Left kidney (tissue), 2 donors: ENCODE measurements around the gene CLSTN2. TPM values are rescaled to one million over a fixed set of nuclear protein-coding genes. Genes with fewer than 3 reads are reported as not detected.

ENCODE experiments used
- DNase-seq: peaks from one replicate; pipeline ENCODE4 v3.0.0-alpha.2; 2013
- polyA plus RNA-seq: library from polyadenylated mRNA; unstranded; fragments of 120-200 nt; gene quantifications from one replicate; pipeline ENCODE4 v1.2.1, GENCODE V29; 2013; ENCODE audit not compliant: insufficient read length

The CLSTN2 gene
- polyA plus RNA-seq, 1 donor, result 2.0 TPM

DNA sequence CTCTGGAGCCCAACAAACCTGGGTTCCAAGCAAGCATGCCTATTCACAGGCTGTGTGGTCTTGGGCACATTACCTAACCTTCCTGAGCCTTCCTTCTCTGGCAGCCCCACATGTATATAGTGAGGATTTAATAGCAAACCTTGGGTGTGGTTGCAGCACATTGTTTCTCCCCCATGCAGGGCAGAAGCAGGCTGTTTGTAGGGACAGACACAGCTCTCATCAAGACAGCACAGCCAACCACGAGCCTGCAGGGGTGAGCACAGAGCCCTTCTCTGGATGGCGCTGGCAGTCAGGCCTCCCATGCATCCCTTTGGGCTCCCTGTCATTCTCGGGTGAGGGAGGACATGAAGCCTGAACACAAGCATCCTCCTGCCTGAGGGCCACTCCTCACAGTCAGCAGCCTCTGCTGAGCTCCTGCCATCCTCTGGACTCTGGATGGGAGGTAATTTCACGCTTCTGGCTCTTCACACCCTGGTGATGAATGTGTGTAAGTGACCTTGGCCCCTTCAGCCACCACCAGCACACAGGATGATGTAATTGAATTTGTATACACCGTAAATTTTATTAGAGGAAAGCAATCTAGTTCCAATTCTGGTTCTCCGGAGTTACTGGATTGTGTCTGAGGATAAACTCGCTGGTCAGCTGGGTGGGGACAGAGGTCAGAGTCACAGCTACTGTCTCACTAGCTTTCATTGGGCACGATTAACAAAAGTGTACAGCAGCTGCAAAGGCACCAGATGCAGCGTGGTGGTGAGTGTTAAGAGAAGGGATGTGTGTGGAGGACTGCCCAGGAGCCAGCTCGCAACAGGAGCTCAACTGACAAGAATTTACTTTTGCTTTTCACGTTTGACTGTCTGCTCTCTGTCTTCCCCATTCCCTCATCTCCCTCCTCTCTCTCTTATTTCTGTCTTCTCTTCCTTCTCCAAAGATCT lies 118.1 kb downstream of the CLSTN2 start:
- DNase-seq, result peak; percentile 59

DNA sequence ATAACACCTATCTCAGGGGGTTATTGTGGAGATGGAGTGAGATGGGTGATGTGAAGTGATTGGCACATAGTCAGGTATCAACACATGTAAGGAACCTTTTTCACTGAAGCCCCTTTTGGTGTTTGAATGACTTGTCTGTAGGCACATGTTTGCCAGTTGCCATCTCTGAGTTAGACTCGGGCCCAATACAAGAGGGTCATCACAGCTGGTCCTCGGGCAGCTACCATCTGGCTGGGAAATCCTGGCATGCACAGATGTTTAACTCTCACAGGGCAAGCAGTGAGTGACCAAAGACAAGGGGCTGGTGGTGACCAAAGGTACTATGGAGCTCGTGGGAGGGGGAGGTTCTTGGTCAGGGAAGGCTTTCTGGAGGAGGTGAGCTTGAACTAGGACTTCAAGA lies 118.8 kb downstream of the CLSTN2 start:
- DNase-seq, result no peak

DNA sequence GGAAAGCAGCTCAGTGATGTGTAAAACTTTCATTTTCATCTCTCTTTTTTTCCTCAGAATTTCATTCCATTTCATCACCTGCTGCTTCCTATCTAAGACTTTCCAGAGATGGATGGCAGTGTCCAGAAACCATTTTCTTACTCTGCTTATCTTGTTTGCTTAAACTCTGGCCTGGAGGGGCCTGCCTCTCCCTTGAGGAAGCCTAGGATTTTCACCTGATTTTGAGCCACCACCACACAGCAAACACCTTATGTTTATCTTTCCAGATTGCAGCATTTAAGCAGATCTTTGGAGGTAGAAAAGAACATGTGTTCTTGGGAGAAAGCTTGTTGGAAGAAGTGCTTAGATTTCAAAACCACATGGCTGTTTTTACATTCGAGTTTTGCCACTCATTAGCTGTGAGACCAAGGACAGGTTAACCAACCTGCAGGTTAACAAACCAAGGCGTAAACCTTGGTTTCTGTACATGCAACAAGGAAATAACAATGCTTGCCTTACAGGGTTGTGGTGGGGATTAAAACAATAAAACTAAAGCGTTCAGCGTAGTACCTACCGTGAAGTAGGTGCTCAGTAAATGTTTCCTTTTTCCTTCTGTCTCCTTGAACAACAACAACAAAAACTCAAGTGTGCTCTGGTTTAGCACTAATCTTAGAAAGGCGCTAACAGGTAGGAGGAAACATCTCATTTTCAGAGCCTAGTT lies 120.3 kb downstream of the CLSTN2 start:
- no peak for DNase-seq

DNA sequence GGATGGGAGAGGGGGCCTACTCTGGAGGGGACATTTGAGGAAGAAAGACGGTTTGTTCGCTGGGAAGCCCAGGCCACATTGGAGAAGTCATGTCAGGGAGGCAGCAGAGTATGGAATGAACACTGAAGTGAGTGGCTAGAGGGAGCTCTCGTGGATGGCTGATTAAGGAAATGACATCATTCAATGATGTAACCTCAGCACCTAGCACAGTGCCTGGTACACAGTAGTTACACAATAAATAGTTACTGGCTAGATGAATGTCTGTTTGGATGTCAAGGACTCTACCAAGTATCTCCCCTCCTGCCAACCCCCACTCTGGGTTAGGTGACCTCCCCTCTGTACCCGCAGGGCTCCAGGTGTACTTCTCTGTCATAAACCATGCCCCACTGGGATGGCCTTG lies 121.1 kb downstream of the CLSTN2 start:
- no peak for DNase-seq

DNA sequence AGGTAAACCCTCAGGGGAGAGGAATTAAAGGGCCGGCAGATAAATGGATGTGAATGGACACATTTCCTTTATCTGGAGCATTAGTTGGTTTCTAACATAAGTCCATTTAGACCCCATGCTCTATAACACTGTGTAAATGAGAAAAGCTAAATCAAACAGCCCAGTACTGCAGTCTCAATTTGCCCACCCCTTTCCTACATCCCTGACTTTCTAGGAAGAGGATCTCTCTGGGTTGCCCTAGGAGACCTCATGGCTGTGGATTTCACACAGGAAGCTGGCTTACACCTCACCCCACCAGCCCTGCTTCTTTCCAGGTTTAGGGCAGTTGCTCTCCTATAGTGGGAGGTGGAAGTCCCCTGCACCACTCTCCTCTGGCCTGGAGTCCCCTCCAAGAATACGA lies 126.2 kb downstream of the CLSTN2 start:
- DNase-seq, result no peak

DNA sequence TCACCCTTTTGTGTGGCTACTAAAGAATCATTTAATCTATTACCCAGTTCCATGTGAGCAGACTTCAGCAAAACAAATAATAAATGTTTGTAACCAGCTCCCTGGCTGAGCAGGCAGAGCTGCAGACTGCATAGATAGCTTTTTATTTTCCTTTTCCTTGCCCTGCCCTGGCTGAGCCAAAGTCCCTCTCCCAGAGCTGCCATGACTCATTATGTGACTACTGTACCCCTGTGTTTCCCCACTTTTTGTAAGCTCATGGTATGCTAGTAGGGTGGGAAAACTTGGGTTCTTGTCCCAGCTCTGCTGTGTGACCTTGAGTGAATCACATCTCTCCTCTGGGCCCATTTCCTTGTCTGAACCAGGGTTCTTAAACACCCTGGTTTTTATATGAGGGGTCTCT lies 127.5 kb downstream of the CLSTN2 start:
- no peak for DNase-seq

DNA sequence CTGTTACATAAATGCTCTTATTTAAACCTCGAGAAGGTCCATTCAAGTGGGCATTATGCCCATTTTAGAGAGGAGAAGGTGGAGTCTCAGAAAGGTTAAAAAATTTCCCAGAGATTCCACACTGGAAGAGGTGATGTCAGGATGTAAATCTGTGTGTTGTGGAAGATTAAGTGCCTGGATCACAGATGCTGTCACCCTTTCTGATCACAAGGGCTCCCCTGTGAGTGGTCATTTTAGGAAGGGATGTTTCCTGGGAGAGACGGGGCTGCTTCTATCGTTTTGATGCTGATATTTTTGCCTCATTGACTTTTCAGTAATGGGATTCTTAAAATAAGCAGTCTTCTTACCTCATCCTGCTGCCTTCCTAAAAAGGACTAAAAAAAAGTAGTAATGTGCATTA lies 132.5 kb downstream of the CLSTN2 start:
- no peak for DNase-seq

DNA sequence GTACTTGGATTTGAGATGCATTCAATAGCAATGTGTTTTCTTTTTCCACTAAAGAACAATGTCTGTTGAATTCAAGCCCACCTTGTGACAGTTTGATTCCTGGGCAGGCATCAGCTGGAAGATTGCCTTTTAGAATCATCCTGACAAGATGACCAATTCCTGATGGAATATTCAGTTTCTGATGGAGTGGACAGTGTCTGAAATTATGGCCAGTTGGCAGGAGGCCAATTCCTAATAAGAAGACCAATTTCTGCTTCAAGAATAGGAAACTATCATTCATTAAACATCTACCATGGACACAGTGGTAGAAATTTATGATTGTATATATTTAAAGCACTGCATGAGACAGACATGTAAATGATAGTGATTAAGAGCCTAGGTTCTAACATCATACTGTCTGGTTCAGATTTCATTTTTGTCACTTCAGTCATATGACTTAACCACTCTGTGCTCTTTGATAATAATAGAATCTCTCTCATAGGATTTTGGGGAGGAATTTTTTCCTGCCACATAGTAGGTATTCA lies 133.6 kb downstream of the CLSTN2 start:
- DNase-seq, result no peak

DNA sequence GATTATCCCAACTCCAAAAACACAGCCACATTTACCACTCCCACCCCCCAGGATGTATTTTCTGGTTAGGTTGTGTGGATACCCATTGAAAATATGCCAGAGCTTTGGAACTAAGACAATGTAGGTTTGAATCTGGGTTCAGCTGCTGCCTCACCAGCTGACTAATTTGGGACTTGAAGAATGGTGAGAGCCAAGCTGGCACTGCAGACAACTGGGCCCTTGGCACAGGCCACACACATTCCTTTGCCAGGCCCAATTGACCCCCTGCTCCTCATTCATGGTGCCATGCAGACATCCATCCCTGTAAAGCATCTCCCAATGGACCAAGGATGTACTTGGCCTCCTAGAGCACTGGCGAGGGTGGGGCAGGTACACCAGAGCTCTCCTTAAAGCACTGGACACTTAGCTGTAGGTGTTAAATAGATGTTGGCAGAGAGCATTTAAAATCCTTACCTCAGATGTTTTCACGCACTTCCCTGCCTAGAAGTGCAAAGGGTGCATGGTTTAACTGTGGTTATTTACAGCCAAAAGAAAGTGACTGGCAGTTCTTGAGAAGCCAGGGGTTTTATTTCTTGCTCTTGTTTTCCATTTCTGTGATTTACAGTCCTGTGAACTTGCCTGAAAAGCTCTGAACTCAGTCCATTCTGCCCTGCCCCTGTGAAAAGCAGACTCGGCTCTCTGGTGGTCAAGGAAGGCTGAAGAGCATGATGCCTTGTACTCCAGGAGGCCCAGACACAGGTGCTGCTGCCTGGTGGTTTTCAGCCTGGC lies 138.5 kb downstream of the CLSTN2 start:
- peak; percentile 36 for DNase-seq

DNA sequence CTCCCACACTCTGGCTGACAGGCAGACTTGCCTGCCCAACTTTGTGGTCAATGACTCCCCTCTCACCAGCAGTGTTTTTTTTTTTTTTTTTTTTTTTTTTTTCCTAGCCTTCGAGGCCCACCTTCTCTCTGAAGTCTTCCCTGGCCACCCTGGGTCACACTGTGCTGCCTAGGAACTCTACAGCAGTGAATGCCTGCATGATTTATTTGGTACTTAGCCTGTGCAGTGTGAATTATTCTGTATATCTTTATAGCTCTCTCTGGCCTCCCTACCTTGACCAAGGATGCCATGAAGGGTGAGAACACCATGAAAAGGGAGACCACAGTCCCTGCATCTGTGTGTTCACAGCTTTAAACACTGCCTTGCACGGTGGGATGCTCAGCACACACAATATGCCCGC lies 141.6 kb downstream of the CLSTN2 start:
- DNase-seq, result peak; percentile 17

DNA sequence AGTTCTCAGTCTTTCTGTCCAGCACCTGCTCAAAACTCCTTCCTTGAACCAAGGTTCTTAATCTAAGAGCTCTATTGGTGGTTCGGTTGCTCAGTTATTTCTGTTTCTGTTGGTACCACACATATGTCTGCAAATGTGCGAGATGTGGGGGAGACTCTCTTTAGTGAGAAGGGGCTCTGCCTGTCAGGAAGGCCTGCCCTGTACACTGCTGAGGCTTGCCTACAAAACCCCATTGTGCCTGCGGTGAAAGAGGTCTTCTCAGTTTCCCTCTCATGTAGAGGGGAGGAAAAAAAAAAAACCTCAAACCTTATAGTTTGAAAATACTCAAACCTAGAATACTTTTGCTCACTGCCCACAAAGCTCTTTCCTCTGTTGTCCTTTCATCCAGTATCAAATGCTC lies 142.4 kb downstream of the CLSTN2 start:
- DNase-seq, result no peak

DNA sequence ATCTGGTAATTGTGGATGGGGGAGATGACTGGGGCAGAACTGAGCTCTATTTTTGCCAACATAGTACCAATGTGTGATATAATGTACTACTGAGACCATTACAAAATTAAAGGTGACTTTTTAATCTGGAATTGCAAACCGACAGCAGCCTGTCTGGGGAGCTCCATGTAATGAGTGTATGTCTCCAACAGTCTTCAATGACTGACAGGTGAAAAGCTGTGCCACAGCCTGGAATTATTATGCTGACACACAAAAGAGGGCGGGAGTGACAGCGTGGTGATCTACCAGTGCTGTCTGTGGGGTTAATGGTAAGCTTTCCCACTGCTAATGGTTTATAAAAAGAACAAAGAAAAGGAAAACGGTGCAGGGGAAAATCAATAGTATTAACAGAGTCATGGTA lies 143.4 kb downstream of the CLSTN2 start:
- no peak for DNase-seq

DNA sequence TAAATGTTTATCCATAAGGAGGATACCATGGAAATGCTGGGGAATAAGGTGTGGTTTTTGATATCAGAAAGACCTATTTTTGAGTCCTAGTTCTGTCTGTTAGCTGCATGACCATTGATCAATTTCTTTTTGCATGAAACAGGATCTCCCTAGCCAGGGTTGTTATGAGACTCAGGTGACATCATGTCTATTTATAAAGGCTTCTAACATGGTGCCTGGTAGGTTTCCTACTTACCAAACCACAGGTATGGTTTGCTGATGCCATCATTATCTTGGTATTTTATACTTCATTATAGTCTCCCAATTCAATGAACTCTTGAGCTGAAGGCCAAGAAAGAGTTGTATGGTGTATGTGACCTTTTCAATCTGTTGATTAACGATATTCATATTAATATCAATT lies 144.0 kb downstream of the CLSTN2 start:
- no peak for DNase-seq

DNA sequence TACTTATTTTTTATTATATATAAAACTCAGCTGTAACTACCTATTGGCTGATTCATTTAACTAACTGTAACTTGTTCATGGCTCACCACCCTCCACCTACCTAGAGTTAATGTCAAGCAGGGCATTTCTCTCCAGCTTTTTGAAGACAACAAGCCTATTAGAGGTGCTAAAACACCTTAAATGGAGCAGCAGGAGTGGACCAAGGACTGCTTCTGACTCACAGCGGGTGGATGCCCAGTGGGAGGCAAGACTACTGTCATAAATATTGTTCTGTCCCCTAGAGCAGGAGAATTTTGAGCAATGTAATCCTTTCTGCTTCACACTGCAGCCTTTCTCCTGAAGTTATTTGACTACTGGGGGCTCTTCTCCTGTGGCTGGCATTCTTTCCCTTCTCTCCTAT lies 146.9 kb downstream of the CLSTN2 start:
- DNase-seq, result peak; percentile 10

DNA sequence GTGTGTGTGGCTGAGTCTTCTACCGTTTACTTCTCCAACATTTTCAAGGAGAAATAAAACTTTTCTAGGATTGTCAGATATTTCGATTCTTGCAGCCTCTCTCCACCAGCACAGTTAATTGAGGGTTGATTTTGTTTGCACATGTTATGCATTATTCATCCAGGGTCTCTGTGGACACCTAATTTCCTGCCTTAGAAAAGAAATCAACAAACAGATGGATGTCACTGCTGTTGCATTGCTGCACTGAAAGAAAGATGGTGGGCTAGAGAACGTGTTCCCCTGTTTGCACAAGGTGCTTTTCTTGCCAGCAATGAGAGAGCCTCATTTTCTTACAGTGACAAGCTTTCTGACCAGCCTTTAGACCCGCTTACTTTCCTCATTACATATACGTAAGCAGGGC lies 150.0 kb downstream of the CLSTN2 start:
- DNase-seq, result no peak

DNA sequence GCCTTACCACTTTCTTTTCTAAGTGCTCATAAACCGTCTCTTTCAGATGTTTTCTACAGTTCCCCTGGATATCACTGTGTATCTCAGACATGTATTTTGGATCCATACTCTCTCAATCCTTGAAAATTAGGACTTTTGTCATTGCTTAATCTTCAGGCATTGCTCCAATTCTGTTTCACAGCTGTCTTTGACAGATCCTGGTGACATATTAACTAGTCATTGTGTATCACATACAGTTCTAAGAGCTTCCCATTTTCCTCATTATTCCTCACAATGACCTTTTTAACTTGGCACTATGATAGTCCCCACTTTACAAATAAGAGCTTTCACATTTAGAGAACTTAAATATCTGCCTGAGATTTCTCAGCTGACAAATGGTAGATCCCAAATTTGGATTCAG lies 151.7 kb downstream of the CLSTN2 start:
- DNase-seq, result no peak

DNA sequence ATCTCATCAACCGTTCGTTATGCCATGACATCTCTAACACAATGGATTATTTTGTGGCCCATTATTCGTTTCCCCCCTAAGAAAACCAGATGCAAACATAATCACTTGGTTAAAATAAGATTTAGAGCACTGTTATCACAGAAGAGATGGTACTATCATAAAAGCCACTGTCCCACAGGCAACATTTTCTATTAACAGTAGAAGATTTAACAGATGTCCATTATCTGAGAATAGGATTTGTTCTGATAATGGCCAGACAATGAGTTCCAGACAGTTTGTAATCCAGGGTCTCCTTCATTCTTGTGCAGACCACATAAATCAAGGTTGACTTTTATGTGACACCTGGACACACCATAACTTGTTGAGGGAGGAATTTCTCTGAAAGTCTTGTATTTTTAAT lies 153.1 kb downstream of the CLSTN2 start:
- no peak for DNase-seq

DNA sequence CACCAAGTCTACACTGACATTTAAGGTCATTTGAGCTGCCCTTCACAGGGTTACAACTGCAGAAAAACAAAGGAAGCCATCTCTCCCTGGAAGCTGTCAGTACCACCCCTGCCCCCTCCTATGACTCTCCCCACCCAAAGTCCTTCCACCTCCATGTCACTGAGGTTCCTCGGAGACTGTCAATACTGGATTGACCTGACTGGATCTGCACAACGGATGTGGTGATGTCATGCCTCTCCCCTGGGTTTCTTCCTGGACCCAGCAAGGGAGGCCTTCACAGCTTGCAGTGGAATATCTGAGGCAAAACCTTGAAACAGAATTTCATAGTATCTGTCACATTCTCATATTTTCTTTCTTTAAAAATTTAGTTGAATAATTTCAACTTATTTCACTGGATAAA lies 153.5 kb downstream of the CLSTN2 start:
- DNase-seq, result no peak

DNA sequence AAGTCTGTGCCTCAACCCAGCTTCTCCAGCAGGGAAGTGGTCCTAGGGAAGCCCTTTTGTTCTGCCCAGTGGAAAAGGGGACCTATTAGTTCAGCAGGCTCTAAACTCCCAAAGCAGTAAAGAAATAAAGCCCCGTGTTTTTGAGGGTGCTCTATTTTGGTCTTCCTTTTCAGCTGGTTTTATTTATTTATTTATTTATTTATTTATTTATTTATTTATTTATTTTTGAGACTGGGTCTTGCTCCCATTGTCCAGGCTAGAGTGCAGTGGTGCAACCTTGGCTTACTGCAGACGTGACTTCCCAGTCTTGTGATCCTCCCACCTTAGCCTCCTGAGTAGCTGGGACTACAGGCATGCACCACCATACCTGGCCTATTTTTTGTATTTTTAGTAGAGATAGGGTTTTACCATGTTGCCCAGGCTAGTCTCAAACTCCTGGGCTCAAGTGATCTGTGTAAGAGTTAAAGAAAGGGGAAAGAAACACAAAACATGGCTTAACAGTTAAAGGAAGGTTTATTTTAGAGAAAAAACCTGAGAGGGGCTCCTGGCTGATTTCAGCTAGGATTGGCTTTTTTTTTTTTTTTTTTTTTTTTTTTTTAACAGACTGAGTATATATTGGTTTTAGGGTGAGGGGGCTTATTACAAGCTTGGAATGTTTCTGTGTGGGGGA lies 154.6 kb downstream of the CLSTN2 start:
- DNase-seq, result no peak

DNA sequence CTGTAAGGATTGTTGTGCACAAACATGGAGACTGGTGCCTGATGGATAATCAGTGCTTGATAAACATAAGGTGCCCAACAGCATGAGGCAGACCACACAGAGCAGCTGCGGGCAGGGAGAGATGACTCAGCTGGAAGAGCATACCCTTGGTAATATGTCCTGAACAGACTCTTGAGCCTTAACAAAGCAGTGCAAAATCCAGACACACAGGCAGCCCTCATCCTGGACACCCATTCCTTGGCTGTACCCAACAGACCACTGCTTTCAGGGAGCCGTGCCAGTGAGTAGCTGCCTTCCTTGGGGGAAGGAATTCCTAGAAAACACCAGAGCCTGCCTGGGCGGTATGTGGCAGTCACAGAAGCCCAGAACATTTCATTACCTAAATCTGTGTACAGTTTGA lies 156.2 kb downstream of the CLSTN2 start:
- DNase-seq, result no peak

DNA sequence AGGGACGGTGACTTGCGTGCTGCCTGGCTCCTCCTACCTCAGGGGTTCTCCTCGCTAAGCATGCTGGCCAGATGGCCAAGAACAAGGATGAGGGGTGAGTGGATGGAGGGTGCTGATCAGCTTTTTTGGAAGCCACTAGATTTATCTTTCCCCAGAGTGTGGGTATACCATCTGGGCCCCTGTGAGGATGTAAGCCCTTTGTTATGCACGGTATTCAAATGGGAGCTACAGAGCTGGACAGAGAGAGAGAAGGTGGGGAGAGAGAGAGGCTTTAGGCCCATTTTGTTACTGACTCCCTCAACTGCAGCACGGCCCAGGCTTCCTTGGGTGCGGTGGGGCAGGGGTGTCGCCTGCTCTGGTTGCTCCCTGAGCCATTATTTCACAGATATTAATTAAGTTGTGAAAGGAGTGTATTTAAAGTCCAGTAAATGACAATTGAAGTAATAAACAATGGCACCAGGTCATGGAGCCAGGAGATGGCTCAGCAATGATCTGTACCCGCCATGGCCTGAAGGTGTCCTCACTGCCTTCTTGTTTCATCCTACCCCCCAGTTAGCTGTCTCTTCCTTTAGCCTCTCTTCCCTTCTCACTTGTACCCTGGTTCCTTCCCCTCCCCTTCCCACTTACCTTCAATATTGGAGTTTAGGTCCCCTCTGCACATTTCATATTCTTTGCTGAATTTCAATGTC lies 158.0 kb downstream of the CLSTN2 start:
- no peak for DNase-seq
